GM06990 (cell line): ENCODE data around the gene WDR4.

ENCODE experiments used
- DNase-seq: peaks from one replicate; pipeline ENCODE4 v3.0.0-alpha.2; 2011; ENCODE audit not compliant: insufficient read length; ENCODE audit errors: extremely low read depth
- H3K27me3 ChIP-seq: replicated peaks from 2 replicates; pipeline ENCODE4 v1.6.0; 2011; ENCODE audit warnings: low read length; ENCODE audit not compliant: control insufficient read depth, insufficient read depth
- H3K36me3 ChIP-seq: 2 replicates; pipeline ENCODE4 v1.5.1; 2011; ENCODE audit warnings: low read length; ENCODE audit not compliant: control insufficient read depth, insufficient read depth
- H3K4me3 ChIP-seq: replicated peaks from 2 replicates; pipeline ENCODE4 v1.5.1; 2011; ENCODE audit warnings: low read depth, mild to moderate bottlenecking, control low read depth, low read length
- CTCF ChIP-seq: IDR thresholded peaks from 2 replicates; pipeline ENCODE4 v1.5.1; 2011; ENCODE audit warnings: low read length, control low read depth, mild to moderate bottlenecking, inconsistent platforms; ENCODE audit not compliant: insufficient read depth, poor library complexity, severe bottlenecking

WDR4 gene

DNA sequence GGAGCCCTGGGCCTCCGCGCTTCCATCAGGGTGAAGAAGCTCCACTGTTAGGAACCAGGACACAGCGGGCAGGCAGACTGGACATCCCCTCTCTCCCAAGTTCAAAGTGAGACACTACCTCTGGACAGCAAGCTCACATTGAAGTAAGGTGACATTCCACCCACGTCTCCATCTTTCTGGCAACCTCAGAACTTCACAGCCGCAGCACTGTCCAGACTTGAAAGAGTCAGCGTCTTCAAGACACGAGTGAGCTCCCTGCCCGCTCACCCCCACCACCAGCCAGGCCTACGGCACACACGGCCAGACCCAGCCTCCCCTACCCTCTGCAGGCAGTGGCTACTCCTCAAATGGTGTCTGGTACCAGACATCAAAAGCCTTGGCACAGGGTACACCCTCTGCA lies 11.1 kb downstream of the WDR4 start:
- Histone ChIP-seq H3K36me3 (peaks cover 33% of the 10 kb centered on the region), H3K27me3 (no peaks in the 10 kb centered on the region), H3K4me3 (no peak overlapping the region)
- no peak for DNase-seq
- TF ChIP-seq CTCF, result no peak

- Histone ChIP-seq H3K4me3 (no peak overlapping the region), H3K27me3 (no peaks in the 10 kb centered on the region), H3K36me3 (peaks cover 38% of the 10 kb centered on the region)
- DNase-seq, result no peak
- TF ChIP-seq CTCF, result no peak
Observed at GRCh38 chr21:42865776-42866160, 13.6 kb downstream of the WDR4 start.

DNA sequence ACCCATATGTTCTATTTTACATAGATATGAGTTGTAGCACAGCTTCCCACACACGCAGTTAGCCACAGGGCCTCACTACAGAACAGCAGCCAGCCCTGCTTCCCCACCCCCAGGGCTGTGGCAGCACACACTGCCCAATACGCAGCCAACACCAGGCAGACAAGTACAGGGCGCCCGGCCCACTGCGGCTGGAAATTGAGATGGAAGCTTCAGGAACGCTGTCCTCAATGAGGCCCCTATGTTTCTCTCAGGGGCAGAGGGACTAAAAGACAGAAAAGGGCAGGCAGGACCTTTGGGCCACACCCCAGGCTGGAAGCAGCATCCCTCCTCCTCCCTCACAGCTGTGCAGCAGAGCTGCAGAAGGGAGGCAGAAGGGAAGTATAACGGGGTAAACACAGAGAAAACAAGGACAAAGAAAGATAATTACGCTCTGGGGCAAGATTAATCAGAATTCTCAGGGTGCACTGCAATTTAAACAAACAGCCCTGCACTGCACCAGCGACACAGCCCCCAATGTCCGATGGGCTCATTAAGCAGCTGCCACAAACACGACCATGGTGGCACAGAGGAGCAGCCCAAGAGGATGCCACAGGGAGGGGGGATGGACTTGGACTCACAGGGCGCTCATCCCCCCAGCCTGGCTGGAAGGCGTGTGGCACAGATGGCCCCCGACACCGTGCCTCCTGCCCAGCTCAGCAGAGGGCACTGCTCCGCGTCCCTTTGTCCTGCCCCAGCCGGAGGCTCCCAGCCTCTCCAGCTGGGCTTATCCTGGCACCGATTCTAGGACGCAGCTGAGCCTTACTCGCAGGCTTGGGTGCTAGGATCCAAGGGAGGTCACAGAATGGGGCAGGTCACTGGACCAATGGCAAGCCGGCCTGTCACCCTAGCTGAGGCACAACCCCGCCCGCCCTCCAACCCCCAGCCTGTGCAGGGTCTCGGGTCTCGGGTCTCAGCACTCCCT lies 14.2 kb downstream of the WDR4 start:
- H3K27me3 ChIP-seq, result no peaks in the 10 kb centered on the region
- TF ChIP-seq CTCF, result no peak
- no peak for DNase-seq
- no peak overlapping the region for H3K4me3 ChIP-seq
- H3K36me3 ChIP-seq, result peaks cover 43% of the 10 kb centered on the region

GRCh38 chr21:42864286-42864685 lies 15.1 kb downstream of the WDR4 start:
- no peak for TF ChIP-seq CTCF
- no peak for DNase-seq
- H3K27me3 ChIP-seq, result no peaks in the 10 kb centered on the region
- H3K4me3 ChIP-seq, result no peak overlapping the region
- H3K36me3 ChIP-seq, result peaks cover 42% of the 10 kb centered on the region

DNA sequence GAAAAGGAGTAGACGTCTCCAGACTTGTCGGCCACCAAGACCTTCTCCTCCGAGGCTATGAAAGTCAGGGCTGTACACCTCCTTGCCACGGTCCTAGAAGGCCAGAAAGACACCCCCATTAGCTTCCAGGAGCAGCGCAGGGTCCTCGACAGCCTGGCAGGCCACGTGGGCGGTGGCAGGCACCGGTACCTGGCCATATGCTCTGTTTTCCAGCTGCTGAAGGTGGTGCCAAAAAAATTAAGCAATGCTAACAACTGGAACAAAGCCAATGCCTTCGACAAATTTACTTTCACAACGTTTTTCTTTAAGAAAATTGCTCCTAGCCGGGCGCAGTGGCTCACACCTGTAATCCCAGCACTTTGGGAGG lies 15.9 kb downstream of the WDR4 start:
- TF ChIP-seq CTCF, result no peak
- no peaks in the 10 kb centered on the region for H3K27me3 ChIP-seq
- peaks cover 38% of the 10 kb centered on the region for H3K36me3 ChIP-seq

More for the DNA sequence above, 15.9 kb downstream of the WDR4 start:
- DNase-seq, result no peak
- H3K4me3 ChIP-seq, result no peak overlapping the region
